Body of pancreas (tissue), 4 donors: Measurements from ENCODE around the gene ZNF454.

Experiments used
- POLR2A ChIP-seq, 3 donors: fragments of 450-650 bp; IDR thresholded peaks; one replicate each; pipeline ENCODE4 v1.6.1; 2016; ENCODE audit warnings: antibody characterized with exemption in 3 of 3, mild to moderate bottlenecking in 2 of 3
- TF ChIP-seq, protein P1 (sequence below), 7 experiments: fragments of 450-650 bp in 4 of 7; fragments of 200-600 bp in 3 of 7; sonication (generic) in 3 of 7; IDR thresholded peaks; one replicate each; pipeline ENCODE4 v1.5.1; 2016 to 2019; ENCODE audit warnings: antibody characterized with exemption in 7 of 7

DNA sequence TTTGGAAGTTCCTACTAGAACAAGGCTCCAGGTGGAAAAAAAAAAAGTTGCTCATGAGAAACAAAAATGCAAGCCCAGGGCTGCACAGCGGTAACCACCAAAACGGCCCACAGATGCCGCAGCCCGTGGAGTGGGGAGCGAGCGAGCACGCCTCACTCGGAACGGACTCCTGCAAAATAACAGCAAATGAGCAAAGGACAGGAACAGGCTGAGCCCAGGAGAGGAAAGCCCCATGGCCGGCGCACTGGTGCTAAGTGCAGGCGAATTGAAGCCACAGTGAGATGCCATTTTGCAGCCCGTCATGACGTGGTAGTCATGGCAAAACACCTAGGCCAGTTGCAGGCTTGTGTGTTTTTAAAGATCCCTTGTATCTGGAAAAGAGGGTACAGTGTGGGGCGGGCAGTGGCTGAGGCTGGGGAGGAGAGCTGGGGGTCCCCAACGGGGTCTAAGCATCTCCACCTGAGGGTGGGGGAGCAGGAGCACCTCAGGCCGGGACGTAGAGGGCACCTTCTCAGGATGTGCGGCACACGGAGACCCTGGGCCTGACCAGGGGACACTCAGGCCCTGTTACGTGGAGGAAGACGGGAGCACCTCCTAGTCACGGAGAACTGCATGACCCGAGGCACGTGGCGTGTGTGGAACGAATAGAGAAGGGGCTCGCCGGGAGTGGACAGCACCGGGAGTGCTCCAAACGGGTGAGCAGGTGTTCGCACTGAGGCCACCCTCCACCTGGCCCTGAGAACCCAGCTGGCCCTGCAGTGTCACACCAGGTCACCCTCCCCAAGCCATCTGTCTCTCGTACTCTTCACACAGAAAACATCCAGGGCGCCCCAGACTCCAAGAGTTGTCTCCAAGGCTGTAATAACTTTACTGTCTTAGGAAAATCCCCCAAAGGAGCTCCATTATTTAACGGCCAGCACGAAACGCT is 43.4 kb downstream of the ZNF454 start:
- TF ChIP-seq, protein P1, sequence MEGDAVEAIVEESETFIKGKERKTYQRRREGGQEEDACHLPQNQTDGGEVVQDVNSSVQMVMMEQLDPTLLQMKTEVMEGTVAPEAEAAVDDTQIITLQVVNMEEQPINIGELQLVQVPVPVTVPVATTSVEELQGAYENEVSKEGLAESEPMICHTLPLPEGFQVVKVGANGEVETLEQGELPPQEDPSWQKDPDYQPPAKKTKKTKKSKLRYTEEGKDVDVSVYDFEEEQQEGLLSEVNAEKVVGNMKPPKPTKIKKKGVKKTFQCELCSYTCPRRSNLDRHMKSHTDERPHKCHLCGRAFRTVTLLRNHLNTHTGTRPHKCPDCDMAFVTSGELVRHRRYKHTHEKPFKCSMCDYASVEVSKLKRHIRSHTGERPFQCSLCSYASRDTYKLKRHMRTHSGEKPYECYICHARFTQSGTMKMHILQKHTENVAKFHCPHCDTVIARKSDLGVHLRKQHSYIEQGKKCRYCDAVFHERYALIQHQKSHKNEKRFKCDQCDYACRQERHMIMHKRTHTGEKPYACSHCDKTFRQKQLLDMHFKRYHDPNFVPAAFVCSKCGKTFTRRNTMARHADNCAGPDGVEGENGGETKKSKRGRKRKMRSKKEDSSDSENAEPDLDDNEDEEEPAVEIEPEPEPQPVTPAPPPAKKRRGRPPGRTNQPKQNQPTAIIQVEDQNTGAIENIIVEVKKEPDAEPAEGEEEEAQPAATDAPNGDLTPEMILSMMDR (IDR thresholded peaks at IDR 0.05): no peak
- no peak for TF ChIP-seq POLR2A (IDR thresholded peaks at IDR 0.05)
